Activated CD8-positive, alpha-beta memory T cell treated with anti-CD3 and anti-CD28 coated beads for 4 hours (primary cell): ENCODE results near the gene NLRP9.

Source experiments
- DNase-seq, 2 donors: peaks; one replicate each; pipeline ENCODE4 v3.0.0-alpha.2; 2020; ENCODE audit warnings: low read depth in 2 of 2

Gene NLRP9

DNA sequence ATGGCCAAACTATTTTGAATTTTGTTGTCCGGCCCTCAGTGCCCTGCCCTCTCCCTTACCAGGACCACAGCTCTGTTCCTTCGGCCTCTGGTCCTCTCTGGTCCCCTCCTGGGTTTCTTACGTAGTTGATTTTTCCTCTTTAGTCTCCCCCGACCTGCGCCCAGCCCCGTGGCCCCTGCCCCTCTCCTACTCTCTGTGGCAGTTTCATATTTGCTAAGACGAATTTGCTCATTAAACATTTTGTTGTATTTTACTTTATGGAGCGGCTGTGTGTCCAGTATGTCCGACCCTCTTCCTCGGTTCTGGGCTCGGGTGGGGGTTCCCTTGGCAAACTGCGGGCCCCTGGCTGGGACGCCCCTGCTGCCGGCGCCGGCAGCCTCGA is 63.8 kb downstream of the NLRP9 start:
- DNase-seq = no peak

DNA sequence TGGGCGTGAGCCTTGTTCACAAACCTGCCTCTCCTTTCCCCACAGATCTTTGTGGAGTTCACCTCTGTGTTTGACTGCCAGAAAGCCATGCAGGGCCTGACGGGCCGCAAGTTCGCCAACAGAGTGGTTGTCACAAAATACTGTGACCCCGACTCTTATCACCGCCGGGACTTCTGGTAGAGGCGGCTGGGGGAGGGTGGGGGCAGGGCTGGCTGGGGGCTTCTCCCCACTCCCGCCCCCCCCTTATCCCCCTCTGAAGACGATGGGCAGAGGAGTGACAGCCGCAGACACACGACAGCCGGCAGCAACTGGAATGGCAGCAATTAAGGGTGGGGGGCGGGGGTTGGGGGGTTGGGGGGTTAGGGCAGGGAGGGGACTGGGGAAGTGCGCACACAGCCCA is 64.3 kb downstream of the NLRP9 start:
- DNase-seq = no peak

DNA sequence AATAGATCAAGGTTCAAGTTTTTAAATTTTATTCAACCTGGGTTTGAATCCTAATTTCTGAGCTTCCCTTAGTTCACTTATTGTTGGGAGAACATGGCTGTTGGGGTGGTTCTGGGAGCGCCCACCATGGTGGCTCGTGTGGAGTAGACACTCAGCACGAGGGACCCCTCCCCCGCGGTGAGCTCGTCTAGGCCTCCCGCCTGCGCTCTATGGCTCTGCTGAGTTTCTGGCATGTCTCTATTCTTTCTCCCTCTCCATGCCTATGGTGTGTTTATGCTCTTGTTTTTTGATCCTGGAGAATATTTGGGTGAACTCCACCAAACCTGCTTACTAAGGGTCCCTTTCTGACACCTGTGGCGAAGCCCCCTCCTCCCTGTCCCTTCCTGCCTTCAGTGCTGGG is 64.7 kb downstream of the NLRP9 start:
- DNase-seq = no peak

DNA sequence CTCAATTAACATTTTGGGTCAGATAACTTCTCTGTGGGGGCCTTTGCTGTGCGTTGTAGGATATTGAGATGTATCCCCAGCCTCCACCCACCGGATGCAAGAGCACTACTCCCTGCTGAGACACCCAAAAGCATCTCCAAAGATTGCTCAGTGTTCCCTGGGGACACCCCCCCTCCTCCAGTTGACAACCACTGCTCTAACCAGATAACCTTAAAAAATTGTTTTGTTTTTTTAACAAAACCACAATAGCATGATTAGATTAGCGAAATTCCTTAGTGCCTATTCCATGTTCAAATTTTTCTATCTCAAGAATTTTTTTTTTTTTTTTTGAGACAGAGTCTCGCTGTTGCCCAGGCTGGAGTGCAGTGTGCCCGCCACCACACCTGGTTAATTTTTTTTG is 65.8 kb downstream of the NLRP9 start:
- DNase-seq = no peak

DNA sequence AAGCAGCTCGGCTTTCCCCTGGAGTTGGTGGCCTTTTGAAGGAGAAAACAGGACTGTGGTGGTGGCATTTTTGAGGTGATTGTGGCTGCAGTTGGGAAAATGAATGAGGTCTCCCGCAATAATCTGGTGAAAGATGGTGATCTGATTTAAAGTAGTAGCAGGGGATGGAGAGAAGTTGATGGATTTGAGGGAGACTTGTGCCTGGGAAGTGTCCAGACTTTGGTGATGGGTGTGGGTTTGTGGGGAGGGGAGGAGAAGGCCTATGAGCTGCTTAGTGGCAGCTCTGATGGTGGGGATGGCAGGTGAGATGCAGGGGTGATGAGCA is 67.2 kb downstream of the NLRP9 start:
- no peak for DNase-seq

DNA sequence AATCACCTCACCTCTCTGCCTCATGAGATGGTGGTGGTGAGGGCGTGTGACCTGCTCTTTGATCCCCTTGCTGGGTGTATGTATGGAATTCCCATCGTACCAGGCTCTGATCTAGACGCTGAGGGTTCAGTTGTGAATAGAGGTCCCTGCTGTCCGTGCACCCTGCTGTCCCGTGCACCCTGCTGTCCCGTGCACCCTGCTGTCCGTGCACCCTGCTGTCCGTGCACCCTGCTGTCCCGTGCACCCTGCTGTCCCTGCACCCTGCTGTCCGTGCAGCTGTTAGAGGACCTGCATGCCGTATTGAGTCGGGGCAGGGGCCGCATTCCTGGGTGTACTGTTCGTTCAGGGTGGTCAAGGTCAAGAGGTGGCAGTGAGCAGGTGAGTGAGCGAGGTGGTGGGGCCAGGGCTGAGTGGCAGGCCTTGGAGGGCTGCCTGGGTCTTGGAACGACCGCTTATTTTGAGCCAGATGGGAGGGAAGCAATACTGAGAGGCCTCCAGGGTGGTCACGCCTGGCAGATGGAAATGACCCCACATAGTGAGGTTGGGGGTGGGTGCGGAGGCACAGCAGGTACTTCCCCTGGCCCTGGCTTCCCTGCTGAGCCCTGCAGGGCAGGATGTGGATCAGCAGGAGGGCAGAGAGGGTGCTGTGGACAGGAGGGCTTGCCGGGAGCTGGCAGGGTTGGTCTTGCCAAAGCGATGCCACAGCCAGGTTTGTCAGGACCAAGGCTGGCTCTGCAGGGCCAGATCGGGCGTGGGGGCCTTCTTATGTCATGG is 67.7 kb downstream of the NLRP9 start:
- DNase-seq = no peak

DNA sequence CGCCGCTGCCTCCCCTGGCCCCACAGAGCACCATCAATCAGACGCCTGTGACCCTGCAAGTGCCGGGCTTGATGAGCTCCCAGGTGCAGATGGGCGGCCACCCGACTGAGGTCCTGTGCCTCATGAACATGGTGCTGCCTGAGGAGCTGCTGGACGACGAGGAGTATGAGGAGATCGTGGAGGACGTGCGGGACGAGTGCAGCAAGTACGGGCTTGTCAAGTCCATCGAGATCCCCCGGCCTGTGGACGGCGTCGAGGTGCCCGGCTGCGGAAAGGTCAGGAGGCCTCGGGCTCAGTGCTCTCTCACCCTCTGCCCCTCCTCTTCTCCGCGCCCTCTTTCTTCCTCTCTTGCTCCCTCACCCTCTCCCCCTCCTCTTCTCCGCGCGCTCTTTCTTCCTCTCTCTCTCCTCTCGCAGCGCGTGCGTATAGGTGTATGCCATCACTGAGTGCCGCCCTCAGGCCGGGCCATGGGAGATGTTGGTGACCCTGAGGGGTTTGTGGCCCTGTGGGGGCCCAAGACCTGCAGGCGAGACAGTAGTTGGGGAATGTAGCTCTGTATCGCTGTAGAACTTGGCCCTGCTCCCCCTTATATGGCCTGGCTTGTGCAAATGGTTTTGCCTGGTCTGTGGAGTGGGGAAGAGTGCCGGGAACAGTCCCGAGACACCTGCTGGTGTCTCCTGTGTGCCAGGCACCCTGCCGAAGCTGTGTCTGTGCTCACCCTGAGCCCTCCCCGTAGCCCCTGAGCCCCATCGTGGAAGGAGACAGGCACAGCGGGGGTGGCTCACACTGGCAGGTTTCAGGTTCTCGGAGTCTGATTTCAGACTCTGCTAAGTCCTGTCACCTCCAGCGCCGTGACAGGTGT is 68.6 kb downstream of the NLRP9 start:
- no peak for DNase-seq

DNA sequence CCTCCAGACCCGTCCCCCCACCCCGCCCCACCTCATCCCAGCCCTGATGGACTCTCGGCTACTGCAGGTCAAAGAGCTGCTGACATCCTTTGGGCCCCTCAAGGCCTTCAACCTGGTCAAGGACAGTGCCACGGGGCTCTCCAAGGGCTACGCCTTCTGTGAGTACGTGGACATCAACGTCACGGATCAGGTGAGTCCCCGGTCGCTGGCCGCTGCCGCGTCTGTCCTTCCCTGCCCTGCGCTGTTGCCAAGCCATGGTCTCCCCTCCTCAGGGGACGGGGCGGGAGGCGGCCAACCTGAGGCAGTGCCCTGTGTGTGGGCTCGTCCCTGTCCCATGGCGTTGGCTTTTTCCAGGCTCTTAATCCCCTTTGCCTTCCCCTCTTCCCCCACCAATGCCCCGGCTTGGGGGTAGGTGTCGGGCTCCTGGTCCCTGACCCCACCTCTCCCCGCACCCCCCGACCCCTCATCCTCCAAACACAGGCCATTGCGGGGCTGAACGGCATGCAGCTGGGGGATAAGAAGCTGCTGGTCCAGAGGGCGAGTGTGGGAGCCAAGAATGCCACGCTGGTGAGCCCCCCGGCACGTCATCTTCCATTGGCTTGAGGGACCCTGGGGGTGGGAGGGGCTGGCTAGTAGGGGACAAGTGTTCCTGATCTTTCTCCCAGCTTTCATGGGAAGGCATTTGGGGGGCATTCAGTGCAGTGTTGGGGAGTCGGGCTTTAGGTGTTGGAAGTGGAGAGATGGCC is 69.4 kb downstream of the NLRP9 start:
- no peak for DNase-seq

DNA sequence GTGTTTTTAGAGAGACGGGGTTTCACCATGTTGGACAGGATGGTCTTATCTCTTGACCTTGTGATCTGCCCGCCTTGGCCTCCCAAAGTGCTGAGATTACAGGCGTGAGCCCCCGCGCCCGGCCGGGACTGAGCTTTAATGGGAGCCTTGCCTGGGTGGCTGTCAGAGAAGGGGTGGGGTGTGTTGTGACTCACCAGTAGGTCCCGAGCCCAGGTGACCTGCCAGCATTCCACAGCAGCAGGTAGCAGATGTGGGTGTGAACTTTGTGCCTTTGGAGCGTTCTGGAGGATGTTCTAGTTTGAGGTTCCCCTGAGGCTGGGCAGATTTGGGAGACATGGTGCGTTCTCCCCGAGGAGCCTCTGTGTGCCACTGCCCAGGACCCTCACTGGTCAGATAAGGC is 70.2 kb downstream of the NLRP9 start:
- no peak for DNase-seq

DNA sequence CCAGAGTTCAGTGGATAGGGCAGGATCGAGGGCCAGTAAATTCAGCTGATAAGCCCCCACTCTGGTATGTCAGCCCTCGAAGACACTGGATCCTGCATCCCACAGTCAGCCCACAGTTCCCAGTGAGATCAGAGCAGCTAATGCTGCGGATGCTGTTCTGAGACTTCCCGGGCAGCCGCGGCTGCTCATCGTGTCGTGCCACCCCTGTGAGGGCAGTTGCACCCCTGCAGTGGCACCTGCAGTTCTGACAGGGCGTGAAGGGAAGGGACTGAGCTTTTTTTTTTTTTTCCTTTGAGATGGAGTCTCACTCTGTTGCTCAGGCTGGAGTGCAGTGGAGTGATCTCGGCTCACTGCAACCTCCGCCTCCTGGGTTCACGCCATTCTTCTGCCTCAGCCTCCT is 70.7 kb downstream of the NLRP9 start:
- no peak for DNase-seq

DNA sequence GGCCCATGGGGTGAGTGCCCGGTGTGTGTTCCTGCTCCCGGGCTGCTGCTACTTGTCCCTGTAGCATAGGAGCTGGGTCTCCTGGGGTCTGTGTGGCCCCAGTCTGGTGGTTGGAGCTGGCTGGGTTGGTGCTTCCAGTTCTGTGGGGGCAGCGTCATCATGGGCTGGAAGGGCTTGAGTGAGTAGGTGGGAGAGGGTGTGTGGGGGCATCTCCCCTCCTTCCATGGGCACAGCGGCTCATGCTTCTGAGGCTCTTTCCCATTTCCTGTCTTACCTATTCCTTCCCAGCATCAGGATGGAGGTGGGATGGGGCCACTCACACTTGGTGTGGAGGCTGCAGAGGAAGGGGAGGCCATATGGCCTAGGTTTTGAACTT is 71.2 kb downstream of the NLRP9 start:
- DNase-seq = no peak

DNA sequence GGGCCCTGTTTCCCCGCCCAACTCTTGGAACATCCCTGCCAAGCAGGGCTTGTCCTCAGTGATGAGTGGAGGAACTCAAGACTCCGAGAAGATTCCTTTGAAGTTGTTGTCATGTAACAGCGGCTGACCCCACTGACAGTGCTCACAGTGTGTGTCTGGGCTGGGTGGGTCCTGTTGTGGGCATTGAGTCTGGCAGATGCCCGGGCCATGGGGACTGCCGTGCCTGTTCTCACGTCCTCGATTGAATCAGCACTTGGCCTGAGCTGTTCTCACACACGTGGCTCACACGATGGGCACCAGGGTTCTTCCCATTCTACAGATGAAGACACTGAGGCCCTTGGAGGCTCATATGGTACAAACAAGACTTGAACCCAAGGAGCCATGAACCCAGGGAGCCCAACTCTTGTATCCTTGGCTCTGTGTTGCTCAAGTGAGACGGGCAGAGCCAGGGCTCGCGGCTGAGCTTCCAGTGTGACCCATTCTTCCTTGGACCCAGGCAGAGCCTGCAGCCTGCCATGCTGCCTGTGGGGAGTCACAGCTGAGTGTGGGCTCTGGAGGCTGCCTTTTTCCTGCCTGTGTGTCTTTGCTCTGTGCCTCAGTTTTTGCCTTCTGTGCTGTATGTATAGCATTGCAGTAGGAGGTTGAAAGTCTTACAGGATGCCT is 71.7 kb downstream of the NLRP9 start:
- no peak for DNase-seq

DNA sequence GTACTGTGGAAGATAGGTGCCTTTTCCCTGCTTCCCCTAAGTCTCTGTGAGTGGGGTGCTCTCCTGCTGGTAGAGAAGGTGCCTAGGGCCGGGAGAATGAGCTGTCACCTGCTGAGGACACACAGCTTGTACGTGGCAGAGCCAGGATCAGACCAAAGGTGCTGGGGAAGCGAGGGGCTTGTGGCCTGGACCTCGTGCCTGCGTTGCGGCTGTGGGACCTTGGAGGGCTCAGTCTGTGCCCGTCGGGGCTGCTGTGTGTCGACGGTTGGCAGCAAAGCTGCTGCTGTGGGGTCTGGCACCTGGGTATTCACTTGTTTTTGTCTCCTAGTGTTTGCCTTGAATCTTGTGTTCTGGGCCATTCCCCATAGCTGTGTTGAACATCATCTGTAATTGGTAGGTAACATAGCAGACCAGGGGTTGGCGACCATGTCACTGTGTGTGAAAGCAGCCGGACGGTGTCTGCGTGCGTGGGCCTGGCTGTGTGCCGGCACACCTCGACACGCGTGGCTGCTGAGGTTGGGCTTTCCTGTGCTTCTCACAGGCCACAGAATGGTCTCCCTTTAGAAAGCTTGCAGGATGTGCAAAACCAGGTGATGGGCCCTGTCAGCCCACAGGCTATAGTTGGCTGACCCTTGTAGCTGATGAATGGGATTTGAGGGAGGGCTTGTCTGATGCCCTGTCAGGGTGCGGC is 74.2 kb downstream of the NLRP9 start:
- DNase-seq = no peak

DNA sequence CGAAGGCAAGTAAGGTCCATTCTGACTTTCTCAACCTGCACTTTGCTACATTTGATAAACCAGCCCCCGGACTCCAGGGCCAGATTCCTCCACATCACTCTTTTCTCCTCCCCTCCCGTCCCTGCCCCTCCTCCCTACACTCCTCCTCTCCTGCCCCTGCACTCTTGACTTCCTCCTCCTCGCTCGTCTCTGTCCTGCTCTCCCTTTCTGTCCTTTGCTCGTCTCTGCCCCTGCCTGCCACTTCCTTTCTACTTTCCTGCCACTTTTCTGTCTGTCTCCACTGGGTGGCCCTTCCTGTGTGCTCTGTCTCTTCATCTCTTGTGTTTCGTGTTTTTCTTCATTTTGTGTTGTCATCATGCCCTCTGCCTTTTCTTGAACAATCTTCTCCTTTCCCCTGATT is 76.4 kb downstream of the NLRP9 start:
- no peak for DNase-seq

DNA sequence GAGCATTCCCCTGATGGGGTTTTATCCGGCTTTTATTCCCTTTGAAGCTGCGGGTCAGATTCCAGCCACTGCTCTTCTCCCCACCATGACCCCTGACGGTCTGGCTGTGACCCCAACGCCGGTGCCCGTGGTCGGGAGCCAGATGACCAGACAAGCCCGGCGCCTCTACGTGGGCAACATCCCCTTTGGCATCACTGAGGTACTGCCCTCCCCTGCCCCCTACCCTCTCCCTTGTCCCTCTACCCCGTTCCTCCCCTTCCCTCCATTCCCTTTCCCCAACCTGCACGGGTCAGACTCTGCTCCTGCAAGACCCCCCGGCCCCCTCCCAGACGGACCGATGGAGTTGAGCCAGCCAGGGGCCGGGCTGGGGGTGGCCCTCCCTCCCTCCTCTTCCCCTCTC is 77.2 kb downstream of the NLRP9 start:
- no peak for DNase-seq

DNA sequence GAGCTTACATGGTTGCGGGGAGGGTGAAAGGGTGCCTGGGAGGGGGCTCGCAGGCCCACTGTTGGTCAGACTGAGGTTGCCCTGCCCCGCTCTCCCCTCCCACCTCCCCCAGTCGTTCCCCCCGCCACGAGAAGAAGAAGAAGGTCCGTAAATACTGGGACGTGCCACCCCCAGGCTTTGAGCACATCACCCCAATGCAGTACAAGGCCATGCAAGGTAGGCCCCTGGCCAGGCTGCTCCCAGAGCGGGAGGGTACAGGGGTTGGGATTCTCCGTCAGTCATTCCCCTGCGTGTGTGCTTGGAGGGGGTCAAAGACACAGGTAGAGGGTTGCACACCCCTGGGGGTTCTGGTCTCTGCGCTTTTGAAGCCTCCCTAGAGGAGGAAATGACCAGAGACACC is 77.8 kb downstream of the NLRP9 start:
- DNase-seq = no peak

DNA sequence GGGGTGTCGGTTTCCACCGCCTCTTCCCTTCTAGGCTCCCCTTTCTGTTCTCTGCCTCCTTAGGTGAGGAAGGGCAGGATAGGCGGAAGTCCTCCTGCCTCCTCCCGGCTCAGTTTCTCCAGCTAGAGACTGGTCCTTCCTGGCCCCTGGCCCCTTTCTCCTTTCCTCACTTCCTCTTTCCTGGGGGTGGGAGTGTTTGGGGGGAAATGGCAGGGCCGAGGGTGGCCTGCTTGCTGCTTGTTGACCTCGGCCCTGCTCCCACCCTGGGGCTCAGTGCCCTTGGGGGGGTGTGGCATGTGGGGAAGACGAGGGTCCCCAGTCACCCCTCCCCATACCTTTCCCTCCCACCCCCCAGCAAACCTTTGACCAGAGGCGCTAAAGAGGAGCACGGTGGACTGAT is 78.4 kb downstream of the NLRP9 start:
- no peak for DNase-seq

DNA sequence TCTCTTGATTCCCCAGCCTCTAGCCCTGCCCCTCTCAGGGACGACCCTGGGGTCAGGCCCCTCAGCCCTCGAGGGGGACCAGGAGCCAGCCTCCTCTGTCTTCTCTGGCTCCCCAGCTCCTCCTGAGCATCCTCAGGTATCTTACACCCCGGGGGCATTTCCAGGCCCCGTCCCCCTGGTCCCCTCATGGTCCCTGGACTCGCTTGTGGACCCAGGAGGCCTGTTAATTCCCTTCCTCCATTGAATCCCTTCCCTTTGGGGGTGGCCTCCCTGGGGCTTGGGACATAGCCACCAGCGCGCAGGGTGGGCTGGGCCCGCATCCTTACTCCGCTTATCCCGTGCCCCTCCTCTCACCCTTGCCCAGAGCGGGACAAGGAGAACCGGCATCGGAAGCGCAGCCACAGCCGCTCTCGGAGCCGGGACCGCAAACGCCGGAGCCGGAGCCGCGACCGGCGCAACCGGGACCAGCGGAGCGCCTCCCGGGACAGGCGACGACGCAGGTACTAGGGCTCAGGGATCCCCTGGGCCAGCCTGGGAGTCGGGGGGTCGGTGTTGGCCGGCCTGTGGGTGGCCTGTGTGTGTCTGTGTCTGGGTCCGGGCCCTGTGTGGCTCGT is 79.2 kb downstream of the NLRP9 start:
- DNase-seq = no peak
